GM06990 (cell line): ENCODE data around the gene DNAJC5G.
"Not testable (repeated sequence)": the region's sequence is repeated elsewhere in the genome, so short reads cannot be mapped to it uniquely, and the experiment has no call there.

ENCODE experiments used
- DNase-seq: peaks from one replicate; pipeline ENCODE4 v3.0.0-alpha.2; 2011; ENCODE audit not compliant: insufficient read length; ENCODE audit errors: extremely low read depth
- H3K27me3 ChIP-seq: replicated peaks from 2 replicates; pipeline ENCODE4 v1.6.0; 2011; ENCODE audit warnings: low read length; ENCODE audit not compliant: control insufficient read depth, insufficient read depth
- H3K36me3 ChIP-seq: 2 replicates; pipeline ENCODE4 v1.5.1; 2011; ENCODE audit warnings: low read length; ENCODE audit not compliant: control insufficient read depth, insufficient read depth
- H3K4me3 ChIP-seq: replicated peaks from 2 replicates; pipeline ENCODE4 v1.5.1; 2011; ENCODE audit warnings: low read depth, mild to moderate bottlenecking, control low read depth, low read length
- CTCF ChIP-seq: IDR thresholded peaks from 2 replicates; pipeline ENCODE4 v1.5.1; 2011; ENCODE audit warnings: low read length, control low read depth, mild to moderate bottlenecking, inconsistent platforms; ENCODE audit not compliant: insufficient read depth, poor library complexity, severe bottlenecking

Gene DNAJC5G

DNA sequence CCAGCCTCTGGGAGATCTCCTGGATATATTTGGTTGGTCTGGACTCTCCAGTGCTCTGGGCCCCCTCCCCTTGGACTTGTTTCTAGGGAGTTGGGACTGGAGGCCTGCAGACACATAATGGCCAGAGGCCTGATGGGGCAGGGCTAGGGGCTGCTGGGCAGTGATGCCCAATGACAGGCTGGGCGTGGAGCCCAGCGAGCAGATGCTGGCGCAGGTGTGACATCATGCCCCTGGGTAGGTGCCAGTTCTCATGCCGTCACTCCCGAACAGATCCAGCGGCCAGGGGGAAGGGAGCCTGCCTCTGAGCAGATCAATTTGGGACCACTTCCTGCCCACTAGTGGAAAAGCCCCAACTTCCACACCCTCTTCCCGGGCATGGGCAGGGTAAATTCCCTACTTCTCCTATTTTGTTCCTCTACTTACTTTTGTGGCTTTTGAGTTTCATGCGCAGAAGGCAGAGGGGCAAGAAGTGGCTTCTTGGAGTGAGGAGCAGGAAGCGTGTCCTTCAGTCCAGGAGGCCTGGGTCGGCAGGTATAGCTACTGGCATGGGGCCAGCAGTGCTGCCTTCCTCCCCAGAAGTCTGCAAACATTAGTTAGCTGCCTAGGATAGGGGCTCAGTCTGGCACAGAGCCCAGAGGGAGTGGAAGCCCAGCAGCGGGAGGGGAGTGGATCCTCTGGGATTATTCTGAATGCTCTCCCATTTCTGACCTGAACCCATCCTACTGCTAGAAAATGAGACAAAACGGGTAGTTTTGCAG, 41.6 kb downstream of the DNAJC5G start:
- no peaks in the 10 kb centered on the region for H3K27me3 ChIP-seq
- no peak for TF ChIP-seq CTCF
- H3K4me3 ChIP-seq = no peak overlapping the region
- DNase-seq = no peak
- H3K36me3 ChIP-seq = peaks cover 10% of the 10 kb centered on the region

DNA sequence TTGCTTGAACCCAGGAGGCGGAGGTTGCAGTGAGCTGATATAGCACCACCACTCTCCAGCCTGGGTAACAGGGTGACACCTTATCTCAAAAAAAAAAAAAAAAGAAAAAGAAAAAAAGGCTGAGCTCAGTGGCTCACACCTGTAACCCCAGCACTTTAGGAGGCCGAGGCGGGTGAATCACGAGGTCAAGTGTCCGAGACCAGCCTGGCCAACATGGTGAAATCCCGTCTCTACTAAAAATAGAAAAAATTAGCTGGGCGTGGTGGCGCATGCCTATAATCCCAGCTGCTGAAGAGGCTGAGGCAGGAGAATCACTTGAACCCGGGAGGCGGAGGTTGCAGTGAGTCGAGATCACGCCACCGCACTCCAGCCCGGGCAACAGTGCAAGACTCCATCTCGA, 44.6 kb downstream of the DNAJC5G start:
- not testable (repeated sequence) for H3K27me3 ChIP-seq, H3K4me3 ChIP-seq, DNase-seq, H3K36me3 ChIP-seq

DNA sequence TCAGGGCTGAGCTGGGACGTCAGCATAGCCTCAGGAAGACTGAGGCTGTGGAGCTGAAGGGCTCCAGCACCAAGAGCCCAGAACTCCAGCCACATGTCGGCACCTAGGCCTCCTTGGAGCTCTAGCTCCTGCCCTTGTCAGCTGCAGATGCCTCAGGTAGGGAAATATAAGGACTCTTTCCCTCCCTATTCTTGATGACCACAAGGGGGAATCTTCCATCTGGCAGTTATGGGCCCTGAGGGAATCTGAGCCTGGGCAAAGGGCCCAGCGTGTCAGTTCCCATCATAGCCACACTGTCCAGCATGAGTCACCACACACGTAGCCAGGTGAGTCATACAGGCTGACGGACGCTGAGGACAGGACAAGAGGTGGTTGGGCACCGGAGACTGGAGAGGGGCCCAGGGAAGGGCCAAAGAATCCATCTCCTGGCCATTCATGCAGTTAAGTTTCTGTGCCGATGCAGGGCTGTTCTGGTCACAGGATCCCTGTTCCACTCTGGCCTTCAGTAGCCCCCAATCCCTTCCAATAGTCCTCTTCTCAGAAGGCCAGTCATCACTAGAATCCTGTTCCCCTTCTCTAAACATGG, 45.8 kb downstream of the DNAJC5G start:
- no peak for DNase-seq
- H3K4me3 ChIP-seq = no peak overlapping the region
- TF ChIP-seq CTCF = no peak
- no peaks in the 10 kb centered on the region for H3K27me3 ChIP-seq
- H3K36me3 ChIP-seq = peaks cover 7% of the 10 kb centered on the region

GRCh38 chr2:27322301-27322765, 47.1 kb downstream of the DNAJC5G start:
- peak overlapping the region; percentile 86 for H3K4me3 ChIP-seq
- TF ChIP-seq CTCF = no peak
- peaks cover 13% of the 10 kb centered on the region for H3K36me3 ChIP-seq
- no peak for DNase-seq
- no peaks in the 10 kb centered on the region for H3K27me3 ChIP-seq

DNA sequence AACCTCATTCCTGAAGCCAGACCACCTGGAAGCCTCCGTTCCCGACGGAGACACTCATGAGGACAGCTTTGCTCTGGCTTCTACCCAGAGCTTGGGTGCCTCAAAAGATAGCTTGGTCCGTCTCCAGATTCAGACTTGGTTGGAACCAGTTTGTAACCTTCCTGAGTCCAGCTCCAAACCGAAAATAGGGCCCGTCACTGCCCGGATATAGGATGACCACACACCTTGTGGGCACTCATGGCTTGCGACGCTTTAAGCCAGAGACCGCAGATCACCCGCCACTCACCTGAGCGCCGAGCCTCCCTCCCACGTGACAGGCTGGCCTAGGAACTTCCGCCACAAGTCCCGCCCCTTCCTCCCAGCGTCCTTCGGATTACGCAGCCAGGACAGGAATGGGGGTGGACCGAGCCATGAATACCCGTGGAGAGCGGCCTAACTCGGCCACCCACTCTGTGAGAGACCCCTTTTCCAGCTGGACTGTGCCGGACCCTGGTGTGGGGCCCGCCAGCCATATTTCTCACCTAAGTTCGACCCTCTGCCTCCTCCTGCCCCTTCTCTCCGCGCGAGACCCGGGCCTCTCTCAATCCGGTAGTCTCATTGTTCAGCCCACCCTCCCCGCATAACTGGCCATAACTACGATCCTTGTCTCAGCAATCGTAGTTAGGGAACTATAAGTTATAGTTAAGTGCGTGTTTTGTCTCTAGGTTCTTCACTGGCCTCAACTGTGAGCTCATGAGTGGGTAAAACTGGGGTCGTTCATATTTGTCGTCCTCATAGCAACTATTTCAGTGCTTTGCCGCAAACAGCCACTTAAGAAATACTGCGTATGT, 47.7 kb downstream of the DNAJC5G start, which contains the start of gene MPV17:
Gene MPV17, minus strand, starts transcription at position 332 of the 830 bp plus-strand sequence. CDS start 580 bp downstream, outside the sequence.
- H3K4me3 ChIP-seq = peak within 1 kb of the TSS; percentile 86
- H3K27me3 ChIP-seq = no peaks in the 10 kb centered on the region
- peaks cover 13% of the 10 kb centered on the region for H3K36me3 ChIP-seq
- DNase-seq = peak; percentile 86
- TF ChIP-seq CTCF = no peak
